ENCODE data around the gene MECR.

Gene MECR

GRCh38 chr1:29256979-29257804 lies 26.5 kb upstream of the MECR start:
- H3K4me3 ChIP-seq (ENCODE audit: low read depth, low read length): no peak overlapping the region
- peak; percentile 52 for DNase-seq (ENCODE audit: low read depth)

DNA sequence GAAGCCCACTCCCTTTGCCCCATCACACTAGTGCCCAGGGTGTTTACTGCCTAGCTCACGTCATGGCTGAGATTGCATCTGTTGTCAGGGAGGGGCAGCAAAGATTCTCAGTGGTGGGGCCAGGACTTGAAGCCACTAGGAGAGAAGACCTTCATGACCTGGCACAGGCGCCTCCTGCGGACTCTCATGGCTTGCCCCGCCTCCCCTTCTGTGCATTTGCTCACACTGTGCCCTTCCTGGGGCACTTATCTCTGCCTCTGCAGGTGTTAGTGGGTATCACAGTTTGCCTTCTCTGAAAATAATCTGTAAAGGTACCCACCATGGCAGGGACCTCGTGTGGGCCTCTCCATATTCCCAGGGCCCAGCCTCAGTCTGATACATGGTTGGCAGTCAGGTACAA lies 25.7 kb upstream of the MECR start:
- H3K4me3 ChIP-seq (ENCODE audit: low read depth, low read length): no peak overlapping the region
- no peak for DNase-seq (ENCODE audit: low read depth)

GRCh38 chr1:29255134-29255666 lies 24.5 kb upstream of the MECR start:
- H3K4me3 ChIP-seq (ENCODE audit: low read depth, low read length): no peak overlapping the region
- DNase-seq (ENCODE audit: low read depth): no peak

- no peak for DNase-seq (ENCODE audit: low read depth)
- no peak overlapping the region for H3K4me3 ChIP-seq (ENCODE audit: low read depth, low read length)
These were observed 23.6 kb upstream of the MECR start for GRCh38 chr1:29254346-29254745.

DNA sequence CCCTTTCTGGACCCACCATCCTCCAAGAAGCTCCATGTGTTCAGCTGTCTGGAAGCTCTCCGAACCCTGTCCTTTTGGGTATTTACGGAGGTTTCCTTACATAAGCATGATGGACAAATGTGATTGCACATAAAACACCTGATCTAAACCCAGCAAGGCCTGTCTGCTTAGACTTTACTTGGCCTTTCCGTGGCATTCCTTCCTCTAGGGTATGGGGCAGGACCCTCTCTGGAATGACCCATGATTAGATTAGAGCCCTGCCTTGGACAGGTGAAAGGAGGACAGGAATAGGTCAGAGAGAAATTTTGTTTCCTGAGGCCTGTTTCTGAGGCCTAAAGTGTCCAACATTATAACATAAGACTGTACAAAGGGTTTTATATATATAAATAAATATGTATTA lies 22.4 kb upstream of the MECR start:
- no peak overlapping the region for H3K4me3 ChIP-seq (ENCODE audit: low read depth, low read length)
- no peak for DNase-seq (ENCODE audit: low read depth)

DNA sequence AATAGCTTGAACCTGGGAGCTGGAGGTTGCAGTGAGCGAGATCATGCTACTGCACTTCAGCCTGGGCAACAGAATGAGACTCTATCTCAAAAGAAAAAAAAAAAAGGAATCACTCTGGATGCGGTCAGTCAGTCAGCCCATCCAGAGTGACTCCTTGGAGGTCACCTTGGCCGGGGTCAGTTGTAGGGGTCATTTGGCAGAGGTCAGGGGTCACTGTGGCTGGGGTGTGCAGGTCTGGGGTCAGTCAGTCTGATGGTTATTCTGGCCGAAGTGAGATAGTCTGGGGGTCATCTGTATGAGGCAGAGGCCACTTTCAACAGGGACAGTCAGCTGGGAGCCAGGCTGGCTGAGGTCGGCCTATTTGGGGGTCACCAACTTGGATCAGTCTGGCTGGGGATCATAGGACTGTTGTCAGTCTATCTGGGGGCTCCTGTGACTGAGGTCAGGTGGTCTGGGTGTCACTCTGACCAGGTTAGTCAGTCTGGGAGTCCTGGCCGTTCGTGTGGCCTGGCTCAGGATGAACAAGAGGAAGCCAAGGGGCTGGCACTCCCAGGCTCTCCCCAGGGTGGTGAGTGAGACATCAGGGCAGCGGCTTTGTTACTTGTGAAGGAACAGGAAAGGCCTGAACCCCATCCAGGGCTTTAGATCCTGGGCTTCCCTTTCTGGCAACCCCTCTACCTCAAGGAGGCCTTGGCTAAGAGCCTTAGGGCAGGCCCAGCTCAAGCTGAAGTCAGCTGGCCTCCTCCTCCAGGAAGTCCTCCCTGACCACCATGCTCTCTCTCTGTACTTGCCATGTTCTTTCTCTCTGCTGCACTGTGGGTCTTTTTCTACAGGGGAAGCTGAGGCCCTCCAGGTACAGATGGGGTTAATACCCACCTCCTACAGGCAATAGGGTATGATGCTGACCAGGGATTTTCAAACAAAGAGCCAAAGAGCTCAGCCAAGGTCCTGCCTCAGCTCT lies 20.7 kb upstream of the MECR start:
- no peak for DNase-seq (ENCODE audit: low read depth)
- no peak overlapping the region for H3K4me3 ChIP-seq (ENCODE audit: low read depth, low read length)

GRCh38 chr1:29249951-29250581 lies 19.3 kb upstream of the MECR start:
- H3K4me3 ChIP-seq (ENCODE audit: low read depth, low read length): no peak overlapping the region
- no peak for DNase-seq (ENCODE audit: low read depth)

- no peak for DNase-seq (ENCODE audit: low read depth)
- no peak overlapping the region for H3K4me3 ChIP-seq (ENCODE audit: low read depth, low read length)
These were observed 18.5 kb upstream of the MECR start for GRCh38 chr1:29249170-29249691.

DNA sequence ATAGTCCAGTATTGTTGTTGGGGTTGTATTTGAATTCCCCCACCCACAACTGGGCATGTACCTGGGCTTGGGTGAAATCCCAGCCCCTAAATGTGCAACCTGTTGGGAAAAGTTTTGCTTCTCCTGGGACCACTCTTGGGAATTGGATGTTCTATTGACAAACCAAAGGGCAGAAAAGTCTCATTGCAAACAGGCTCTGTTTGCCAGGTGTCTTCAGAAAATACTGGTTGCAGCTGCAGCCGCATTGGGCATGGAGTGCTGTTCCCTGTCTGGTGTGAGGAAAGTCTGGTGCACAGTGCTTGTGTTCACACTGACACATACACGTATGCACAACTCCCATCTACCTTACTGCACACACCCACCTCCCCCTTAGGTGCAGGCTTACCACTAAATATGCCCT lies 17.7 kb upstream of the MECR start:
- no peak overlapping the region for H3K4me3 ChIP-seq (ENCODE audit: low read depth, low read length)
- DNase-seq (ENCODE audit: low read depth): no peak

GRCh38 chr1:29247571-29248273 lies 17.0 kb upstream of the MECR start:
- H3K4me3 ChIP-seq (ENCODE audit: low read depth, low read length): no peak overlapping the region
- DNase-seq (ENCODE audit: low read depth): no peak

- no peak for DNase-seq (ENCODE audit: low read depth)
- H3K4me3 ChIP-seq (ENCODE audit: low read depth, low read length): no peak overlapping the region
These were observed 16.3 kb upstream of the MECR start for GRCh38 chr1:29247044-29247443.

DNA sequence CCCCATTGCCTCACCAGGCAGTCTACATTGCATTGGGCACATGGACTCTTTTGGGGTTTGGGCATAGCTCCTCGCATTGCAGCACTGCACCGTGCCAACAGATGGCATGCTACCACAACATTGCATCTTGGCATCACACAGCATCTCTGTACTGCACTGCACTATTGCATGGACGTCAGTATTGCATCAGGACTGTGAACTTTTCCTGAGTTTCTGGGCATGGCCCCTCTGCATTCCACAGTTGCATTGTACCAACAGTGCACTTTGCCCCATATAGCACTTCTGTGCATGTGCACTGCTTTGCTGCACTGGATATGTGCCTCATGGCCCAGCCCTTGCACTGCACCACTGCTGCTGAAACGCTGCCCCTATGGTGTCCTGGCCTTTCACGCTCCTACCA lies 15.1 kb upstream of the MECR start:
- DNase-seq (ENCODE audit: low read depth): no peak
- H3K4me3 ChIP-seq (ENCODE audit: low read depth, low read length): no peak overlapping the region

DNA sequence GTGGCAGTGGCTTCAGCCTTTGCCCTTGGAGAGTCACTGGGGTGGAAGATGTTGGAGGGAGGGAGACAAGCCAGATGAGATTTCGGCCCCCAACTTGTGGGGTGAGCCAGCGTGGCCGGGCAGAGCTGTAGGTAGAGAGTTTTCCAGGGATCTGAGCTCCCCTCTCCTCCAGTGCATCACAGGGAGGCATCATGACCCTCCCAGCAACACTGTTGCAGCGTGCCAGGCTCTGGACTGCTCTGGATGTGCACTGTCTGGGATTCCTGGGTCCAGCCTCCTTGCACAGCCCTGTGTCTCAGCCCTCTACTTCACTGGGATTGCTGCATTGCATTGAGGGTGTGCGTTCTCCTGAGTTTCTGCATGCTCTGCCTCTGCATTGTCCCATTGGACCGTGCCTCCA lies 14.5 kb upstream of the MECR start:
- DNase-seq (ENCODE audit: low read depth): no peak
- H3K4me3 ChIP-seq (ENCODE audit: low read depth, low read length): no peak overlapping the region

DNA sequence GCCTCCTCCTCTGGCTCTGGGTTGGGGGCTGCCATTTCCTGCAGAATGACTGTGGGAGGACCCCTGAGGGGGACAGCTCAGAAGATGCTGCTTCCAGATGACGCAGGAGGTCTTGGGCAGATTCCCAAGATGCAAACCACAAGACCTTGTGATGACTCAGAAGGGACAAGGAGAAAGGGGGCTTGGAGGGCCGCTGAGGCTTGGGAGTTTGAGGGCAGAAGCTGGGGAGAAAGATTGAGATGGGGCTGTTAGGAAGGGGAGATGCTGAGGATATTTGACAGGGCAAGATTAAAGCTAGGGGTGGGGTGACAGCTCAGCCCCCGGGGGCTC lies 13.1 kb upstream of the MECR start:
- H3K4me3 ChIP-seq (ENCODE audit: low read depth, low read length): no peak overlapping the region
- peak; percentile 72 for DNase-seq (ENCODE audit: low read depth)

- DNase-seq (ENCODE audit: low read depth): no peak
- no peak overlapping the region for H3K4me3 ChIP-seq (ENCODE audit: low read depth, low read length)
These were observed 12.5 kb upstream of the MECR start for GRCh38 chr1:29243023-29243870.

DNA sequence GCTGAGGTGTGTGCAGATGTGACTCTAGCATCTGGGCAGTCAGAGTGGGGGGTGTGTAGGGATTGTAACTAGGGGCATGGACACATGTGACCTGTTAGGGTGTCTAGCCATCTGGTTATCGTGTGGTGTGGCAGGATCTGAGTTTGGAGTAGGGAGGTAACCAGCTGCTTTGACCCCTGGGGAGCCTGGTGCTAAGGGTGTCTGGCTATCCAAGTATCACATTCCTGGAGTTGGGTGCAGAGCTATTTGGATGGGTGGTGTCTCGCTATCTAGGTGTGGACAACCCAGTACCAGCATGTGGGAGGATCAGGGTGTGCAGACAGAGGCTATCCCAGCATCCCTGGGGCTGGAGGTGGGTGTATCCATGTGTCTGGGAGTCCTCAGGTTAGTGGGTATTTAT lies 10.3 kb upstream of the MECR start:
- DNase-seq (ENCODE audit: low read depth): no peak
- H3K4me3 ChIP-seq (ENCODE audit: low read depth, low read length): no peak overlapping the region

DNA sequence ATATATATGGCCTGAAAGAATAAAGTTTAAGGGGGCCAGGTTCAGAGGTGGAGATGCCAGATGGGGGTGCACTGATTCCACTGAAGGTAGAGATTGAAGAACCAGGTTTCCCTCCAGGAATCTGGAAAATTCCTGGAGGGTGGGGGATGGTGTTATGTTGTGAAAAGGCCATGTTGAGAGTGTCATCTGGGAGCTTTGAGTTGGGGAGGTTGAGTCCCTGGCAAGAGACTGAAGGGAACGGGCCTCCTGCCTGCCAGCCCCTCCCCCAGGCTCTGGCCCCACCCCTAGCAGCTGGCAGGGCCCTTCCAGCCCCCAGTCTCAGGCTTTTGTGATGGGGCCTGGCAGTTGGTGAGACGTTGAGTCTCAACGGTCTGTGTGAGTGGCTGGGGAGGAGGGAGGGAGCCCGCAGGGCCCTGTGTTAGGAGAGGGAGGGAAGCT lies 9.7 kb upstream of the MECR start:
- H3K4me3 ChIP-seq (ENCODE audit: low read depth, low read length): no peak overlapping the region
- DNase-seq (ENCODE audit: low read depth): no peak

- no peak overlapping the region for H3K4me3 ChIP-seq (ENCODE audit: low read depth, low read length)
- no peak for DNase-seq (ENCODE audit: low read depth)
These were observed 8.4 kb upstream of the MECR start for GRCh38 chr1:29239142-29239541.
